GM21515 (cell line): ENCODE results near the gene CDK15.
"Not testable (repeated sequence)": the region's sequence is repeated elsewhere in the genome, so short reads cannot be mapped to it uniquely, and the experiment has no call there.

Source experiments
- ATAC-seq: cut with Tn5 transposase; IDR thresholded peaks from one replicate; pipeline ENCODE4 v1.9.1; 2021; ENCODE audit not compliant: unreplicated experiment

The CDK15 gene

DNA sequence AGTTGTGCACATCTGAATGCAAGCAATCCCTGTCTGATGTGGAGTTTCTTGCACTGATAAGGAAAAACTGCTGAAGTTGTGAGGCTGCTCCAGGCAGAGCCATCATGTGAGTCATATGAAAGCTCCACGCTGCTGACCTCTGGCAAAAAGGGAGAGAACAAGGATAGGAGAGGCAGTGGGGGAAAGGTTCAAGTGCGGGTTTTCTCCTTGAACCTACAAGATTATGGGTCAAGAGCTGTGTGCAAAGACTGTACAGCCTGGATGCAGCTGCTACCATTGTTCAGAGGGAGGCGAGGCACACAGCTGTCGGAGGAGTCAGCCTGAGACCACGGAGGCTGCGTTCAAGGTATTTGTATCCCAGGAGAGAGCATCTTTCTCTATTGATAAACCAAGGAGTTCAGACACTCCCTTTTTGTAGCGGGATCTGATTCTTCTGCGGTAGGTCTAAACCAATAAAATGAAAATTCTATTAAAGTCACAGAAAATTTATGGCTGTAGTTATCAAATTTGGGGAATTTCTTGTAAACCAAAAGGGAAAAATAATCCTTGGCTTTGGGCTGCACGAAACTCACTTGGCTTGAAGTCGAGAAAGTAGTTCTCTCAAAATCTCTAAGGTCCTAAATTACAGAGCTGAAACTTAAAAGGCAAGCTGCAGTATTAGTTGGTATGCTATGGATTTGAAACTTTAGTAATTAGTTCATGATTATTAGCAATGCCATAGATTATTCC, at the start of gene CDK15:
Gene CDK15 (plus strand): TSS at position 96 of the 729 bp plus-strand sequence. CDS start 128 bp downstream, at position 224.
- ATAC-seq: no peak

DNA sequence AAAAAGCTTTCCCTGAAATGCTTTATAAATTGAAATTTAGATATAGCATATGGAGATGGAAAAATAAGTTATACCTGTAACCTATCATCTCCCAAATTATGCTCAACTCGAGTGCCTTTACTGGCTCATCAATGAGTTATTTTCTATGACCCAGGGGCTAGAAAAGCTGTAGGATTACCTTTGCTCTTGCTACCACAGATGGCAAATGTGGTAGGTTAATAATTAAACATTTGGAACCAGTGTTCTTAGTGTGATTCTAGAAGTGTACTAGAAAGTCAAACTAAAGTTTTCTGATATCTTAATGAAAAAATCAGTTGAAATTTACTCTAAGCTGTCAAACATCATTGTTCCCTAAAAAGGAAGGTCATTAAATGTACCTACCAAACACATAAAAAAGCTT, 48.1 kb upstream of the CDK15 start:
- no peak for ATAC-seq

DNA sequence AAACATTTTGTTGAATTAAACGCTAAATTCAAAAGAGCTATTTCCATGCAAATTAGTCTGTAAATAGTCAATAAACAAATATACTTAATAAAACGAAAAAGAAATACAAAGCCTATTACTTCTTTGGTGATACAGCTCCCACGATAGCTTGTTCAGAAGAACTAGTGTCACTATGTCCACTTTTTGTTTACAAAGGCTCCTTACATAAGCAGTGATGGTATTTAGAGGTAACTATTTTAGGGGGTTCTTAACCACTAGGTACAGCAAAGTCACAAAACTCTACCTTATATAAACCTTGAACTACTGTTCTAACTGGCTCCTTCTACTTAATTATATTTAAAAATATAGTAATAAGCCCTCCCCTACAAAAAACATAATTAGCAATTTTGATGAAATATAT, 47.5 kb upstream of the CDK15 start:
- ATAC-seq: no peak

DNA sequence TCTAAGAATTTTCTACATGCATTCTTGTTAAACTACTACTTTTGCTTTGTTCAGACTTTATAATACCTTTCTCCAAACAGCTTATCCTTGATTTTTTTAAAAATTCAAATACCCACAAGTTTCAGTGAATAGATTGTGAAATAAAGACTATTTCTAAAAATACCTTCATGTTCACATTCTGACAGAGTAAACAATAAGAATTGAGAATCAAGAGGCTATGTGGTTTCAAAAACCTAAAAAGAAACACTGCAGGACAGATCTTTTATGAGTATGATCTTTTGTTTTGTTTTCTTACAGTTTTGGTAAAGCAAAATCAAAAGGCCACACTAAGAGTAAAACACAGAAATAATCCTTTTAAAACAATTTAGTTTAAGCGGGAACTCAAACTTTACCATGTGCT, 46.8 kb upstream of the CDK15 start:
- ATAC-seq: peak; percentile 58

DNA sequence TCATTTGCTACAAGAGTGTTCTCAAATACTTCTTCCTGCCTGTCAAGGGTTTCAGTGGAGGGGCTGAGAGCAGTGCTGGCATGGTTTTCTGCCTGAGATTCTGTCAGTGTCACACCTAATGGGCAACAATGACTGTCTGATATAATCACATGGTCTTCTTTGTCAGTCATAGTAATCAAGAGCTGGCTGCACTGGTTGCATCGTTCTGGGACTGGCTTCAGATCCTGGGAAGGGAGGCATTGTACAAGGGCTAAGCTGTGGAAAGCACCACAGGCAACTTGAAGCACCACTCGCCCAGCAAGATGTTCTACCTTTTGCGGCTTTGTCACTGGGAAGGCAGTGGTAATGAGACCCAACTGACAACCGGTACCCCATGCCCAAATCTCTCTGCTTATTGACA, 45.2 kb upstream of the CDK15 start:
- no peak for ATAC-seq

DNA sequence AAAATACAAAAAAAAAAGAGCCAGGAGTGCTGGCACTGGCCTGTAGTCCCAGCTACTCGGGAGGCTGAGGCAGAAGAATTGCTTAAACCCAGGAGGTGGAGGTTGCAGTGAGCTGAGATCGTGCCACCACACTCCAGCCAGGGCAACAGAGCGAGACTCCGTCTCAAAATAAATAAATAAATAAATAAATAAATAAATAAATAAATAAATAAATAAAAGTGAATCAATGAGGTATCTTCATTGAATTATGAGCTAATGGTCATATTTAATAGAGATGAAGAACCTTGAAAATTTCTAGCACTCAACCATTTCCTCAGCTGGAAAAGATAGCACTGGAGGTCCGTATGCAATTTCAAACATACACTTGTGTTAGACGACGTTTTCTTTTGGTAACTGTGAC, 41.9 kb upstream of the CDK15 start:
- ATAC-seq: not testable (repeated sequence)

DNA sequence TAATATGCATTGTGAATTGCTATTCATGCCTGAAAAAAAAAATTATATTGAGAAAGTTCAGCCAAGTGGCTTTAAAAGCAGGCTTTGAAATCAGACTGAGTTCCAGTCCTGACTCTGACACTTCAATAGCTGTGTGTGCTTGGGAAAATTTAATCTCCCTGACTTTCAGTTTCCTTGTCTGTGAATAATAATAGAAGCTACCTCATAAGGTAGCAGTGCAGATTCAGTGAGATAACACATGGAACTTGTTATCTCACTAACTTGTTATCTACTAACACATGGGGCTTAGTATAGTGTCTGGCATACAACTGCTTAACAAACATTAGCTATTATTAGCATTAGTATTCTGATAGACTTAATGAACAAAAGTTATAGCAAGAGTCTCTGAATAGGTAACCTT, 40.5 kb upstream of the CDK15 start:
- ATAC-seq: no peak

DNA sequence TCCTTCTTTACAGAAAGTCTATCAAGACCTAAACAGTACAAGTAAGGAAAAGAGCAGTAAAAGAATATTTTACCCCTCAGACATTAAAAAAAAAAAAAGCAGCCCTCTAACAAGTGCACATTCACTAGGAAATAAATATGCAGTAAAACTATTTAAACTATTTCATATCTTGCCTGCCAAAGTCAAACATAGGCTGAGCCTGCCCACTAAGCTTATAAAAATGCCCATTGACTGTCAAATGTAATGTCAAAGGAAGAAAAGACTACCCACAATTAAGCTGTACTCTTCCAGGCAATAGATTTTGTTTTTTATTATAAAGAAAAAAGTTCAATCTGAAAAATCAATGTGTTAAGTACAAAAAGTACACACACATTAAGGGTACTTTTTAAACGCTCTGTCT, 37.4 kb upstream of the CDK15 start:
- no peak for ATAC-seq

DNA sequence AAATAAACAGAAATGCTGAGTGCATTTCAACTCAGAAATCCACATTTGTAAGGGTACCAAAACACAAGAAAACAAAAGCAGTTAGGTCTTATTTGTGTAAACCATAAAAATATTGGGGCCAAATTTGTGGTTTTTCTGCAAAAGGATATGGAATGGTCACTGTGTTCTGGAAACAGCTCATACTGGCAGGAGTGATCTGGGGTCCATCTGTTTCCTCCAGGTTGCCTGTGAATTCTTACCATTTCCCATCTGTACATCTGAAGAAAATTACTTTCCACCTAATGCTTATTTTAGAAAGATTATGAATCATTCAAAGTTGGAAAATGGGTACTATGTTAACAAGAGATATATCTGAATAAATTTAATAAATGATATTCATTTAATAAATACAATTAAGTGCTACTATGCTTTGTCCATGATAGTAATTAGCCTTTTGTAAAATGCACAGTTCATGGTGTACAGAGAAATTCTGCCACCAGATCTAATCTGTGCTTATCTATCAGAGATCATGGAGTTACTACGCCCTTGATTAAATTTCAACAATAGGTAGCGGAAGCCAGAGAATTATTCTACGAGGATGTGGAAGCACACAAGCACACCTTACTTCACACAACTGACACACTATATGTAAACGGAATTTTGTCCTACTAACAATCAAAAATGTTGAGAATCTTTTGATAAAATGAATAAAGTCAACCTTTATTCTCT, 36.5 kb upstream of the CDK15 start:
- no peak for ATAC-seq

DNA sequence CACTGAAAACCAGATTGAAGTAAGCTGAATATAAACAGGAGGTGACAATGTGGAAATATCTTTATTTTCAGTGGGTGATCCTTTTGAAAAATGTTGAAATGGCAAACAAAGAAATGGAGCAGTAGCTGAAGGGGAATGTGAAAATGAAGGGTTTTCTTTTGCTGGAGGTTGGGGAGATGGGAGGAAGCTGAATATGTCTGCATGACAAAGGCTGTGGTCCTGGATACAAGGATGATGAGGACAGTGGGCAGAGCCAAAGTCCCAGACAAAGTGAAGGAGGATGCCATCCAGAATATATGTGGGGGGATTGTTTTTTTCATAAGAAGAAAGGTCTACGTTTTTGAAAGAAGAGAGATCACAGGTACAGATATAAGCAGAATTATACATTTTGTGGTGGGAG, 32.3 kb upstream of the CDK15 start:
- no peak for ATAC-seq

DNA sequence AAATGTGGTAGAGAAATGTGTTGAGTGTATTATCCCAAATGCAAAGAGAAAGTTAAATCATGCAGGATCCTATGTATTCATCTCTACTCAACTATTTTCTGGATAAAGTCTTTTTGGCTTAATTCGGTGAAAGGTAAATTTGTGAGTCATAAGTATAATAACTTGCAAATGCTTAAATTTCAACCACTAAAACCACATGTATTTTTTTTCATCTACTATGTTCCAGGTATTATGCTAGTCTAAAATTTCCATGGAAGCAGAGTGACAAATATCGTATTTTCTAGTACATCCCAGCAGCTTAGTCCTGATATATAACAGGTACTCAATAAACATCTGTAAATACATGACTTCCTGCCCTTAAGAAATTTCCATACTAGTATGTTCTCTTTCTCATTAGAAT, 31.8 kb upstream of the CDK15 start:
- ATAC-seq: no peak

DNA sequence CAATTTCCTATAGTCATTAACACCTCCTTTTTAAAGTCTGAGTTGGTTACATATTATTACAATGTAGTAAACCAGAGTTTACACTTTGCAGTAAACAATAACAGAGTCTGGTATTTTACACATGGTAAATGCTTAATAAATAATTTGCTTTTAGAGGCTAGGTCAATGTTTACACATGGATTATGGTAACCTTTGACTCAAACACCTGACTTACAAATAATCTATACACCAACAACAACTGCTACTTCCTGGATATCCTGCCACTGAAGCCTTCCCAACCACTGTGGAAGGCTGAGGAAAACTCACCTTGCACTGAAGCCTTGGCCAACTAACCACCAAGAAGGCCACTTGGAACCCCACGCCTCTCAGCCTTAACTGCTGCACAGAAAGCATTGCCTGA, 31.0 kb upstream of the CDK15 start:
- no peak for ATAC-seq

DNA sequence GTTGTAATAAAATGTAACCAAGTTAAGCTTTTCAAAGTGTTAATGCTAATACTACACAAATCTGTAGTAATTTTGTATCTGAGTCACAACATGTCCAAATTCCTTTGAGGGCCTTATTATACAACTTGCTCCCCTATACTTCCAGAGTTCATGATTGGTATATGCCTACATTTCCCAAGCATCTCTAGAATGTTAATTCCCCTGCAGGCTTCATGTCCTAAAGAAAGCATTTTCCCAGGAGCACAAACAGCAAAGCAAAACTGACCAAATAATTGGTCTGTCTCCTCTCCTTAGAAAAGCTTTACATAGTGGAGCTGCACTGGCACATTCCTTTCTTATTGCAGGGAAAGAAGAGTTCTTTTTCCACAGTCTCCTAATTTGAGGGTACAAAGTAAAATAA, 29.3 kb upstream of the CDK15 start:
- ATAC-seq: no peak

DNA sequence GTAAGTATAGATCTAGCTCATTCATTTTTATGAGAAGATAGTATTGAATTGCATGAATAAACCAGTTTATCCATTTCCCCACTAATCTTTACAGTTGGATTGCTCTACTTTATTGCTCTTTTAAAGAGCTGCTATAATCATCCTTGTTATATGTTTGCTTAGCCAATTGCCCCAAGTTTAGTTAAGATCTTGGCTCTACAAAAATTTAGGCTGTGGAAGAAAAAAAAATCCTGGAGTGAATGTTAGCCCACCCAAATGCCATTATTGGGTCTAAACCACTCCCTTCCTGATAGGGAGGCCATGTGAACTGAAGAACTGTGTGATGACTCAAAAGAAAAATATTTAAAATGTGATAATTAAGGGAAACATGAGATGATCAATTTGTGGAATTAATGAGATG, 28.5 kb upstream of the CDK15 start:
- no peak for ATAC-seq

DNA sequence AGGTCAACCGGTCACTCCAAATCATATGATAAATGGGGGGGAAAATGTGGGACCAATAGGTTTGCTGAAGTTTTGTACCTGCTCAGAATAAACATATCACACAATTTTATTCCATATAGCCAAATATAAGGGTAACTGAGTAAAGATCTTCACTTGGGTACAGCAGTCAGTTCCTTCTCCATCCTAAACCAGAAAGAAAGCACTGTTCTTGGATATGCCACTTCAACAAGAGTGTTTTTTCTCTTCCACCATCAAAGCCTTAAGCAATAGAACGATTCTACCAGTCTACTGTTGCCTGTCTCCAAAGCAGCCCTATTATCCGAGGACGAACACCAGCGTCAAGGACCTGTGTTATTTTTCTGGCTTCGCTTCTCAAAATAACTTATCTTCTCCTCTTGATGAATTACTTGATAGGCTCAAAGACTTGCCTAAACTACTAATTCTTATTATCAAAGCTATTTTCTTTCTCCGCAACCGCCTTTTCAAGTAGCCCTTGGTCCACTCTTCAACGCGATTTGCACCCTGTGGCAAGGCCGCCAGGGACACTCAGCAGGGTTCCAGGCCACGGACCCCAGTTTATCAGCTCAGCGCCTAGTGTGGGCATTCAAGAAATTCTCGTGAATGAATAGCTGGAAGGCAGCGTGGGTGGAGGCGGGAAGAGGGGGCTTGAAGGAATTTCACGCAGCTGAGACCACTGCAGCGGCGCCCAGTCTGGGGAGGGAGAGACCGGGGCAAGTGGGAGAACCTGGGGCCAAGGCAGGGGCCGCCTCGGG, 26.2 kb upstream of the CDK15 start:
- no peak for ATAC-seq

DNA sequence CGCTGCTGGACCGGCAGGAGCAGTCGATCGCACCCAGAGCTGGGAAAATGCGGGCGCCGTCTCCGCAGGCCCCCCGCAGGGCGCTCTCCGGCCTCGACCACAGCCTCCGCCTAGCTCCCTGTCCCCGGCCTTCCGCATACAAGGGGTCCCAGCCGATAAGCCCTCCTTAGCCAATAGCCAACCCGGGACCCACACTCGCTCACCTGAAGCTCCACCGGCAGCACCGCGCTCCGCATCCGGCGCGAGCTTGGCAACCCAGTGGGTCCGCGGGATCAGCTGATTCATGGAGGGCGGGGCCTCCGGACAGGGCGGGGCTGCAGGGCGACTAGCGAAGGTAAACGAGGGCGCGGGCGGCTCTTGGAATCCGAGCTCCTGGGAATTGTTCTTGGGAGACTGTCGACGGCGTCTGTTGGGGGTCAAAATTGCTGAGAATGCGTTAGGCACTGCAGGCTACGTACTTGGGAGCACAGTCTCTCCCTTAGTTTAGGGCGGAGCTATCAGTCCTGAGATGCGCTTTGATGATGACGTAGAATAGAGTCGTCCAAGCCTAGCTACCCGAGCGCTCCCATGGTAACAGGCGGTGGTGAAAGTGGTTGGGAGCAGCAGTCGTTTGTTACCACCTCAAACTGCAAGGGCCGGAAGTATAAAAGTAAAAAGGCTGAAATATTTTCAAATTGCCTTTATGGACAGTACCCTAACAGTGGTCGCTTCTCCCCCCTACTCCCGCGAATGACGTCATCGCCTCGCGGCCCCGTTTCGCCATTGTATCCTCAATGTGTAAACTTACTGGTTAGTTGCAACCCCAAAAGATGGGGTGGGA, 25.5 kb upstream of the CDK15 start, which contains the start of gene ALS2:
Gene ALS2 (minus strand): TSS at position 260 of the 820 bp plus-strand sequence. CDS start 12,048 bp downstream, outside the sequence.
- ATAC-seq: peak; percentile 98

DNA sequence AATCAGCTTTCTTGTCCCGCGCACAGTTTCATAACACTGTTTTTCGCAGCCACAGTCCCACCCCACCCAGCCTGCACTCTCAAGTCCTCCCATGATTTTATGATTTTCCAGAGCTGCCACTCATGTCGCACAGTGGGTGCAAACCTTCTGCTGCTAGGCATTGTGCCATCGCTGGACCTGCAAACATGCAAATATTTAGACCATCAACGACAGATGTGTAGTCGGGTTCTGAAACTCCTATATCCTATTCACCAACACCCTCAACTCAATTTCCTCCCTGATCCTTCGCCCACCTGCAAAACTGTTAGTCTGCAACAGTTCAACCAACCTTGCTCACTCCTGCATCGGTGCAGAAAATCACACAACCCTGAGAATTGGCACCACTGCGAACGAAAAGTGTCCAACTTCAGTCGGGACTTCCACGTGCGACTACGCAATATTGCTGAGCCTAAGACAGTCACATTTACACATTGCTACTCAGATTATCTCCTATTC, 24.7 kb upstream of the CDK15 start:
- ATAC-seq: no peak

DNA sequence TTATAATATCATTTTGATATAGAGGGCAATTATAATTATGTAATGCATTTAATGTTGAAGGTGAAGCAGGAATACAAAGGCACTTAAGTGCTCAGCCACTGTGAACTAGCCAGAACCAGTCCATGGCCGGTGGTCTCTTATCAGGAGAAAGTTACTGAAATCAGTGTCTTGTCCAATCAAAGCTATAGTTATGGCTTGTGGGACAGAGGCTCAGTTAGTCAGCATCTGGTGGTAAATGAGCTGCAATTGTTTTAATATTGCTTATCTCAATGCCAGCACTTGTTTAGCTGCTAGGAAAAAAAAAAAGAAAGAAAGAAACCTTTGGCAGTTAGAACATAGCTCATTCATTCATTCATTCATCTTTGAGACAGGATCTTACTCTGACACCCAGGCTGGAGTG, 21.8 kb upstream of the CDK15 start:
- no peak for ATAC-seq

DNA sequence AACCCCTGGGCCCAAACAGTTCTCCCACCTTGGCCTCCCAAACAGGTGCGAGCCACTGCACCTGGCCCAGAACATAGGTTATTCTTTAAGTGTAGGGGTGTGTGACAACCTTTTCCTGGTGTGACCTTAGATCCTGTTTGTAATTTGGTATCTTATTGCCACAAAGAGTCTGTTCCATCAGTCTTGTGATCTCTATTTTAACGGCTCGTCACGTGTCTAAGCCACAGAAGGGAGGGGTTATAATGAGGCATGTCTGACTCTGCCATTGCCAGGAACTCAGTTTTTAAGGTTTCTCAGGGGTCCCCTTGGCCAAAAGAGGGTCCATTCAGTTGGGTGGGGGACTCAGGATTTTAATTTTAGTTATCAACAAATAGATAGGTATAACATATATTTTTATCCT, 21.2 kb upstream of the CDK15 start:
- ATAC-seq: no peak

DNA sequence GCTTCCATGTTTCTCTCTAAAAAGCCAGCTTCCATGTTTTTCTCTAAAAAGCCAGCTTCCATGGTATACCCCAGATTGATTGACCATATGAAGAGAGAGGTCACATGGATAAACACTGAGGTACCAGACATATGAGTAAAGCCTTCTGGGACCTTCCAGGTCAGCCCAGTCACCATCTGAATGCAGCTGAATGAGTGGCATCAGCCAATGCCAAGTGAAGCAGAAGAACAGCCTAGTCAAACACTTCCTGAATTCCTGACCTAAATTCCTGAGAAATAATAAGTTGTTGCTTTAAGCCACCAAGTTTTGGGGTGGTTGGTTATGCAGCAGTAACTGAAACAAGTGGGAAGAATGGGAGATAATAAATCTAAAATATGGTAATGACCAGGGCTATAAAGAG, 19.9 kb upstream of the CDK15 start:
- no peak for ATAC-seq

DNA sequence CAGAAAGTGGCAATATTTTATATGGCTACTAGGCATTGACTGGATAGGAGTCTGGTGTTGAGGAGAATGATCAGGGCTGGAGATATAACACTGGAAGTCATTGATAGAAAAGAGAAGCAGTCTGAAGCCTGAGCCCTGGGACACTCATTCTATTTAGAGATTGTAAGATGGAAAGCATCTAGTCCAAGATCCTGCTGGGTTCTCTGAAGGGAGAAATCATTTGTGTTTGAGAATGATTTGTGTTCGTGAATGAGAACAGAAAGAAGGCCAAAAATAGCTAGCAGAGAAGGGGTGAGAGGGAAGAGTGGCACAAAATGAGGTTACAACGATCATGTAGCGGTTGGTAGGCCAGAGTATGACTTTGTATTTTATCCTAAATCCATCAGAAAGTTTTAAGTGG, 18.0 kb upstream of the CDK15 start:
- ATAC-seq: no peak
